ENCODE measurements around the gene GPR31. TPM values are rescaled to one million over a fixed set of nuclear protein-coding genes. Genes with fewer than 3 reads are reported as not detected.

GPR31 gene
- total RNA-seq, 1 experiment from 2014 or later, result not detected

GRCh38 chr6:167125855-167126349, 31.9 kb downstream of the GPR31 start:
- Histone ChIP-seq H4K5ac (ENCODE audit: insufficient read length, low read depth, low read length) (no peak overlapping the region), H4K91ac (ENCODE audit: insufficient read length, low read depth, low read length) (no peak overlapping the region), H3K79me1 (ENCODE audit: insufficient read depth, low read depth, low read length, poor library complexity, severe bottlenecking) (no peaks in the 10 kb centered on the region), H3K4ac (ENCODE audit: low read depth, low read length) (no peak overlapping the region), H3K9me3 (ENCODE audit: control insufficient read depth, low read depth, low read length) (no peaks in the 10 kb centered on the region), H3K18ac (ENCODE audit: insufficient read length, low read depth, low read length) (no peak overlapping the region), H3K14ac (ENCODE audit: insufficient read depth, low read length) (no peak overlapping the region), H4K8ac (replicated peaks; ENCODE audit: insufficient read length, low read depth, low read length) (no peak overlapping the region), H3K23me2 (ENCODE audit: insufficient read length, low read depth, low read length, poor library complexity, severe bottlenecking) (no peaks in the 10 kb centered on the region), H3K56ac (ENCODE audit: insufficient read length, low read depth, low read length) (no peak overlapping the region), H3K9ac (ENCODE audit: extremely low read depth, insufficient read length, low read length) (no peak overlapping the region), H3K27ac (ENCODE audit: insufficient read length, low read depth, low read length) (no peak overlapping the region), H3K79me2 (ENCODE audit: insufficient read depth, low read length) (no peaks in the 10 kb centered on the region), H2BK120ac (ENCODE audit: low read depth, low read length, poor library complexity, severe bottlenecking) (no peak overlapping the region), H2BK12ac (ENCODE audit: insufficient read length, low read depth, low read length) (no peak overlapping the region), H2BK5ac (ENCODE audit: insufficient read length, low read length) (no peak overlapping the region), H3K23ac (ENCODE audit: insufficient read length, low read depth, low read length) (no peak overlapping the region), H4K20me1 (ENCODE audit: control insufficient read depth, insufficient read depth, insufficient read length) (no peaks in the 10 kb centered on the region), H2AK5ac (ENCODE audit: insufficient read length, low read length) (no peak overlapping the region), H3T11ph (ENCODE audit: low read length) (no peak overlapping the region), H2BK15ac (ENCODE audit: low read depth, low read length) (no peak overlapping the region), H2AFZ (ENCODE audit: low read length) (no peak overlapping the region), H3K4me2 (ENCODE audit: insufficient read depth, insufficient read length, low read length) (no peak overlapping the region), H3K4me1 (ENCODE audit: insufficient read depth, low read length) (no peaks in the 10 kb centered on the region), H2BK20ac (ENCODE audit: low read depth, low read length, poor library complexity, severe bottlenecking) (no peak overlapping the region), H3K27me3 (ENCODE audit: insufficient read depth, low read length) (no peaks in the 10 kb centered on the region)
- Mint-ChIP-seq H3K4me3 (no peak overlapping the region), H3K9me3 (peaks cover 0 to 3% of the 10 kb centered on the region in 2 experiments; a peak in 1 of 5 replicates), H3K27ac (no peak overlapping the region), H3K36me3 (ENCODE audit: insufficient read depth in 1 of 3, low read depth in 3 of 3) (no peaks in the 10 kb centered on the region; a peak in 1 of 7 replicates), H3K4me1 (peaks cover 6 to 17% of the 10 kb centered on the region in 2 experiments), H3K27me3 (ENCODE audit: low read depth) (peaks cover 11% of the 10 kb centered on the region)
- WGBS (ENCODE audit: extremely low coverage, insufficient read length, low lambda C conversion rate), result no CpG with 5 or more reads among the region's 3 CpGs
- no peak for DNase-seq
- TF ChIP-seq, protein P1, sequence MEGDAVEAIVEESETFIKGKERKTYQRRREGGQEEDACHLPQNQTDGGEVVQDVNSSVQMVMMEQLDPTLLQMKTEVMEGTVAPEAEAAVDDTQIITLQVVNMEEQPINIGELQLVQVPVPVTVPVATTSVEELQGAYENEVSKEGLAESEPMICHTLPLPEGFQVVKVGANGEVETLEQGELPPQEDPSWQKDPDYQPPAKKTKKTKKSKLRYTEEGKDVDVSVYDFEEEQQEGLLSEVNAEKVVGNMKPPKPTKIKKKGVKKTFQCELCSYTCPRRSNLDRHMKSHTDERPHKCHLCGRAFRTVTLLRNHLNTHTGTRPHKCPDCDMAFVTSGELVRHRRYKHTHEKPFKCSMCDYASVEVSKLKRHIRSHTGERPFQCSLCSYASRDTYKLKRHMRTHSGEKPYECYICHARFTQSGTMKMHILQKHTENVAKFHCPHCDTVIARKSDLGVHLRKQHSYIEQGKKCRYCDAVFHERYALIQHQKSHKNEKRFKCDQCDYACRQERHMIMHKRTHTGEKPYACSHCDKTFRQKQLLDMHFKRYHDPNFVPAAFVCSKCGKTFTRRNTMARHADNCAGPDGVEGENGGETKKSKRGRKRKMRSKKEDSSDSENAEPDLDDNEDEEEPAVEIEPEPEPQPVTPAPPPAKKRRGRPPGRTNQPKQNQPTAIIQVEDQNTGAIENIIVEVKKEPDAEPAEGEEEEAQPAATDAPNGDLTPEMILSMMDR (conservative IDR thresholded peaks at IDR 0.05), result no peak

All from H9 (cell line).